CD14-positive monocyte (primary cell): ENCODE results near the gene ZFHX2. TPM values are rescaled to one million over a fixed set of nuclear protein-coding genes. Genes with fewer than 3 reads are reported as not detected.

ENCODE experiments used
- DNase-seq, 3 donors: peaks; one replicate each; pipeline ENCODE4 v3.0.0-alpha.2; 2011 to 2022
- H2AFZ ChIP-seq: 2 replicates; pipeline ENCODE4 v1.6.0; 2012; ENCODE audit warnings: mild to moderate bottlenecking, low read depth, low read length, inconsistent platforms; ENCODE audit not compliant: insufficient read depth, poor library complexity, severe bottlenecking
- H3K27ac ChIP-seq, 2 donors: 1 replicate in 1 of 2; 2 replicates in 1 of 2; pipeline ENCODE4 v1.5.1; 2012 to 2013; ENCODE audit warnings: low read length in 2 of 2, control low read depth in 1 of 2, inconsistent platforms in 1 of 2, low read depth in 1 of 2, mild to moderate bottlenecking in 1 of 2
- H3K27me3 ChIP-seq, 2 donors: one replicate each; pipeline versions ENCODE4 v1.6.0 to v1.6.1; 2011 to 2013; ENCODE audit warnings: low read length in 2 of 2; ENCODE audit not compliant: control insufficient read depth in 2 of 2, insufficient read depth in 2 of 2
- H3K36me3 ChIP-seq, 2 donors: replicated peaks in 1 of 2; 1 replicate in 1 of 2; 2 replicates in 1 of 2; pipeline versions ENCODE4 v1.5.1 to v1.6.1; 2012 to 2013; ENCODE audit warnings: low read length in 2 of 2, control low read depth in 1 of 2, inconsistent platforms in 1 of 2, mild to moderate bottlenecking in 1 of 2; ENCODE audit not compliant: insufficient read depth in 2 of 2, control insufficient read depth in 1 of 2
- H3K4me1 ChIP-seq, 2 donors: 1 replicate in 1 of 2; 2 replicates in 1 of 2; pipeline versions ENCODE4 v1.5.1 to v1.6.1; 2012 to 2013; ENCODE audit warnings: low read length in 2 of 2, control low read depth in 1 of 2, inconsistent platforms in 1 of 2, mild to moderate bottlenecking in 1 of 2, moderate library complexity in 1 of 2; ENCODE audit not compliant: insufficient read depth in 2 of 2, control insufficient read depth in 1 of 2
- H3K4me2 ChIP-seq: replicated peaks from 2 replicates; pipeline ENCODE3; 2012; ENCODE audit warnings: low read length, moderate library complexity, mild to moderate bottlenecking; ENCODE audit not compliant: poor library complexity, severe bottlenecking; ENCODE audit errors: extremely low read depth
- H3K4me3 ChIP-seq, 3 experiments: fragments of 200-600 bp in 1 of 3; sonication (generic) in 1 of 3; replicated peaks in 1 of 3; 1 replicate in 2 of 3; 2 replicates in 1 of 3; pipeline ENCODE4 v1.5.1; 2011 to 2013; ENCODE audit warnings: low read length in 3 of 3, mild to moderate bottlenecking in 3 of 3, control low read depth in 2 of 3, low read depth in 2 of 3, inconsistent platforms in 1 of 3, moderate library complexity in 1 of 3
- H3K79me2 ChIP-seq: 2 replicates; pipeline ENCODE4 v1.6.0; 2012; ENCODE audit warnings: mild to moderate bottlenecking, control low read depth, inconsistent platforms, low read length, moderate library complexity; ENCODE audit not compliant: insufficient read depth
- H3K9ac ChIP-seq: 2 replicates; pipeline ENCODE4 v1.6.0; 2017; ENCODE audit warnings: low read length, mild to moderate bottlenecking; ENCODE audit not compliant: insufficient read depth, poor library complexity, severe bottlenecking
- H3K9me3 ChIP-seq, 2 donors: replicated peaks in 1 of 2; 1 replicate in 1 of 2; 2 replicates in 1 of 2; pipeline versions ENCODE4 v1.5.1 to v1.6.1; 2012 to 2013; ENCODE audit warnings: low read length in 2 of 2, control low read depth in 1 of 2; ENCODE audit not compliant: control insufficient read depth in 1 of 2, insufficient read depth in 1 of 2
- H4K20me1 ChIP-seq: 2 replicates; pipeline ENCODE4 v1.6.0; 2012; ENCODE audit warnings: mild to moderate bottlenecking, low read length, control low read depth, moderate library complexity; ENCODE audit not compliant: insufficient read depth
- H3K27ac Mint-ChIP-seq, 7 donors: one replicate each; pipeline ENCODE4 v1.8.0; 2020; ENCODE audit warnings: mild to moderate bottlenecking in 7 of 7, mixed read lengths in 7 of 7, moderate library complexity in 6 of 7, inconsistent platforms in 2 of 7
- H3K27me3 Mint-ChIP-seq, 3 donors: one replicate each; pipeline ENCODE4 v1.8.0; 2021 to 2022; ENCODE audit warnings: low read depth in 3 of 3, mild to moderate bottlenecking in 3 of 3, mixed read lengths in 3 of 3, moderate library complexity in 3 of 3, inconsistent platforms in 1 of 3
- H3K36me3 Mint-ChIP-seq, 2 donors: one replicate each; pipeline ENCODE4 v1.8.0; 2020; ENCODE audit warnings: mixed read lengths in 2 of 2, inconsistent platforms in 1 of 2, mild to moderate bottlenecking in 1 of 2
- H3K4me1 Mint-ChIP-seq: one replicate; pipeline ENCODE4 v1.8.0; 2020; ENCODE audit warnings: mild to moderate bottlenecking, mixed read lengths
- H3K4me3 Mint-ChIP-seq, 2 donors: one replicate each; pipeline ENCODE4 v1.8.0; 2020; ENCODE audit warnings: mild to moderate bottlenecking in 2 of 2, mixed read lengths in 2 of 2, moderate library complexity in 1 of 2
- H3K9me3 Mint-ChIP-seq, 7 donors: one replicate each; pipeline ENCODE4 v1.8.0; 2020 to 2022; ENCODE audit warnings: mixed read lengths in 7 of 7, mild to moderate bottlenecking in 6 of 7, moderate library complexity in 6 of 7, inconsistent platforms in 2 of 7
- CTCF ChIP-seq: fragments of 200-600 bp; IDR thresholded peaks from one replicate; pipeline ENCODE4 v1.8.0; 2022; ENCODE audit warnings: antibody characterized with exemption, mild to moderate bottlenecking
- whole genome bisulfite sequencing: methylation state at CpG from one replicate; pipeline ENCODE4 v1.1.5; 2013; ENCODE audit warnings: missing lambda C conversion rate; ENCODE audit not compliant: insufficient coverage; 5-methylcytosine and 5-hydroxymethylcytosine counted together
- intact Hi-C, 2 donors: fragments of 100-400 bp; cut with micrococcal nuclease; formaldehyde crosslinking; loops; one replicate each; pipeline versions ENCODE4 v1.15.0 to v1.15.1; 2023
- polyA plus RNA-seq, 3 donors: library from polyadenylated mRNA; depleted of rRNA in 1 of 3; unstranded in 2 of 3; stranded (reverse) in 1 of 3; fragments of 300-500 nt in 2 of 3; fragments of >200 nt in 1 of 3; fragmentation: Illumina TruSeq in 2 of 3; gene quantifications; 1 replicate in 2 of 3; 2 replicates in 1 of 3; pipeline ENCODE4 v1.2.3, GENCODE V29; 2012 to 2021

ZFHX2 gene
- polyA plus RNA-seq, 3 donors = 0.01 to 0.07 TPM; not detected in 1

- H3K36me3 ChIP-seq = peaks cover 47 to 62% of the 10 kb centered on the region in 2 donors
- intact Hi-C loops = no loop called here
- H3K27ac ChIP-seq = peak overlapping the region in 1 of 2 donors; percentile 32
- no peak overlapping the region for H3K4me2 ChIP-seq
- no peaks in the 10 kb centered on the region for H3K9me3 ChIP-seq
- WGBS = 86% methylated on average over 16 of the region's 21 CpGs
- peaks cover 34% of the 10 kb centered on the region for H3K4me1 Mint-ChIP-seq
- H2AFZ ChIP-seq = no peak overlapping the region
- H3K9ac ChIP-seq = no peak overlapping the region
- H3K4me1 ChIP-seq = peaks cover 26 to 36% of the 10 kb centered on the region in 2 donors
- peaks cover 18% of the 10 kb centered on the region for H3K79me2 ChIP-seq
- DNase-seq = peak; percentile 47 to 65 (median 56)
- H3K4me3 Mint-ChIP-seq = no peak overlapping the region
- H3K9me3 Mint-ChIP-seq = no peaks in the 10 kb centered on the region
- no peak overlapping the region for H3K4me3 ChIP-seq
- peaks cover 24% of the 10 kb centered on the region for H4K20me1 ChIP-seq
- H3K27ac Mint-ChIP-seq = peak overlapping the region in 4 of 7 donors; percentile 6 to 80 (median 26)
- H3K27me3 Mint-ChIP-seq = peaks cover 0 to 1% (median 0%) of the 10 kb centered on the region in 3 donors
- H3K36me3 Mint-ChIP-seq = peaks cover 45 to 61% of the 10 kb centered on the region in 2 donors
- no peaks in the 10 kb centered on the region for H3K27me3 ChIP-seq
- TF ChIP-seq CTCF = peak; percentile 96
Measured at GRCh38 chr14:23559010-23559925, 7.7 kb upstream of the ZFHX2 start.

GRCh38 chr14:23558346-23559009, 6.9 kb upstream of the ZFHX2 start:
- H3K36me3 ChIP-seq = peaks cover 40 to 54% of the 10 kb centered on the region in 2 donors
- H3K27me3 ChIP-seq = no peaks in the 10 kb centered on the region
- no peak for DNase-seq
- Mint-ChIP-seq H3K9me3 (no peaks in the 10 kb centered on the region), H3K36me3 (peaks cover 40 to 55% of the 10 kb centered on the region in 2 donors), H3K27ac (peak overlapping the region in 4 of 7 donors; percentile 6 to 80 (median 36)), H3K4me1 (peaks cover 28% of the 10 kb centered on the region), H3K27me3 (peaks cover 0 to 1% (median 0%) of the 10 kb centered on the region in 3 donors), H3K4me3 (no peak overlapping the region)
- no peak overlapping the region for H2AFZ ChIP-seq
- H3K9ac ChIP-seq = no peak overlapping the region
- no peak overlapping the region for H3K27ac ChIP-seq
- intact Hi-C loops = no loop called here
- no peak overlapping the region for H3K4me2 ChIP-seq
- peaks cover 23 to 33% of the 10 kb centered on the region in 2 donors for H3K4me1 ChIP-seq
- 100% methylated on average over 2 of the region's 10 CpGs for WGBS
- peaks cover 18% of the 10 kb centered on the region for H3K79me2 ChIP-seq
- peaks cover 23% of the 10 kb centered on the region for H4K20me1 ChIP-seq
- no peak for TF ChIP-seq CTCF
- no peak overlapping the region for H3K4me3 ChIP-seq
- H3K9me3 ChIP-seq = no peaks in the 10 kb centered on the region
